Measurements from ENCODE around the gene STIM2. TPM values are rescaled to one million over a fixed set of nuclear protein-coding genes. Genes with fewer than 3 reads are reported as not detected.

Gene STIM2
- total RNA-seq, 1 experiment from 2014 or later: 30.2 TPM

DNA sequence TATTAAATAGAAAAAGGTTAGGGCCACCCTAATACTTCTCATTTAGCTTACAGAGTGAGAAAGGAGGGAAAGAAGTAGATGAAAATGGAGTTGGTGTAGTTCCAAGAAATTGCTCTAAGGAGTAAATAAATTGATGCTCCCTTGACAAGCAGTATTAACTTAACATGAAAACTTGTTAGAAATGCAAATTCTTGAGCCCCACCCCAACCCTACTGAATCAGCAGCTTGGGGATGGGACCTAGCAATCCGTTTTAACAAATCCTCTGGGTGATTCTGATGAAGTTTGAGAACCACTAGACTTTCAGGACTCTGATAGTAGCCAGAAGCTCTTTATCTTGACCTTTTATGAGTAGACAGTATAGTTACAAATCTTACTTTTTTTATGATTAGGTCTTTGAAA is 74.8 kb downstream of the STIM2 start:
- no peak for TF ChIP-seq EZH2 (IDR thresholded peaks at IDR 0.05; ENCODE audit: low read depth)
- TF ChIP-seq, protein P1, sequence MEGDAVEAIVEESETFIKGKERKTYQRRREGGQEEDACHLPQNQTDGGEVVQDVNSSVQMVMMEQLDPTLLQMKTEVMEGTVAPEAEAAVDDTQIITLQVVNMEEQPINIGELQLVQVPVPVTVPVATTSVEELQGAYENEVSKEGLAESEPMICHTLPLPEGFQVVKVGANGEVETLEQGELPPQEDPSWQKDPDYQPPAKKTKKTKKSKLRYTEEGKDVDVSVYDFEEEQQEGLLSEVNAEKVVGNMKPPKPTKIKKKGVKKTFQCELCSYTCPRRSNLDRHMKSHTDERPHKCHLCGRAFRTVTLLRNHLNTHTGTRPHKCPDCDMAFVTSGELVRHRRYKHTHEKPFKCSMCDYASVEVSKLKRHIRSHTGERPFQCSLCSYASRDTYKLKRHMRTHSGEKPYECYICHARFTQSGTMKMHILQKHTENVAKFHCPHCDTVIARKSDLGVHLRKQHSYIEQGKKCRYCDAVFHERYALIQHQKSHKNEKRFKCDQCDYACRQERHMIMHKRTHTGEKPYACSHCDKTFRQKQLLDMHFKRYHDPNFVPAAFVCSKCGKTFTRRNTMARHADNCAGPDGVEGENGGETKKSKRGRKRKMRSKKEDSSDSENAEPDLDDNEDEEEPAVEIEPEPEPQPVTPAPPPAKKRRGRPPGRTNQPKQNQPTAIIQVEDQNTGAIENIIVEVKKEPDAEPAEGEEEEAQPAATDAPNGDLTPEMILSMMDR (conservative IDR thresholded peaks at IDR 0.05): no peak
- H3K36me3 ChIP-seq (ENCODE audit: low read depth): no peaks in the 10 kb centered on the region
- ChIA-PET POLR2A (ENCODE audit: unreplicated experiment) (no interaction called here), CTCF (no interaction called here)
- no peak overlapping the region for H2AFZ ChIP-seq
- no peaks in the 10 kb centered on the region for H3K27me3 ChIP-seq (ENCODE audit: insufficient read depth, low read depth)
- H3K4me1 ChIP-seq (replicated peaks; ENCODE audit: insufficient read depth): no peaks in the 10 kb centered on the region
- H3K4me3 ChIP-seq: no peak overlapping the region
- no peaks in the 10 kb centered on the region for H4K20me1 ChIP-seq (ENCODE audit: insufficient read depth)
- H3F3A ChIP-seq (ENCODE audit: insufficient read depth, low read depth): no peaks in the 10 kb centered on the region
- intact Hi-C loops (cut with micrococcal nuclease; ENCODE audit: unreplicated experiment): no loop called here
- no peaks in the 10 kb centered on the region for H3K79me2 ChIP-seq (ENCODE audit: low read depth)
- no peaks in the 10 kb centered on the region for H3K9me2 ChIP-seq (ENCODE audit: insufficient read depth)
- no peak overlapping the region for H3K27ac ChIP-seq
- H3K9me3 ChIP-seq (ENCODE audit: insufficient read depth, low read depth): no peaks in the 10 kb centered on the region
- DNase-seq: no peak
- BruUV-seq (replicated peaks): no TSS peak
- no peak overlapping the region for H3K4me2 ChIP-seq

DNA sequence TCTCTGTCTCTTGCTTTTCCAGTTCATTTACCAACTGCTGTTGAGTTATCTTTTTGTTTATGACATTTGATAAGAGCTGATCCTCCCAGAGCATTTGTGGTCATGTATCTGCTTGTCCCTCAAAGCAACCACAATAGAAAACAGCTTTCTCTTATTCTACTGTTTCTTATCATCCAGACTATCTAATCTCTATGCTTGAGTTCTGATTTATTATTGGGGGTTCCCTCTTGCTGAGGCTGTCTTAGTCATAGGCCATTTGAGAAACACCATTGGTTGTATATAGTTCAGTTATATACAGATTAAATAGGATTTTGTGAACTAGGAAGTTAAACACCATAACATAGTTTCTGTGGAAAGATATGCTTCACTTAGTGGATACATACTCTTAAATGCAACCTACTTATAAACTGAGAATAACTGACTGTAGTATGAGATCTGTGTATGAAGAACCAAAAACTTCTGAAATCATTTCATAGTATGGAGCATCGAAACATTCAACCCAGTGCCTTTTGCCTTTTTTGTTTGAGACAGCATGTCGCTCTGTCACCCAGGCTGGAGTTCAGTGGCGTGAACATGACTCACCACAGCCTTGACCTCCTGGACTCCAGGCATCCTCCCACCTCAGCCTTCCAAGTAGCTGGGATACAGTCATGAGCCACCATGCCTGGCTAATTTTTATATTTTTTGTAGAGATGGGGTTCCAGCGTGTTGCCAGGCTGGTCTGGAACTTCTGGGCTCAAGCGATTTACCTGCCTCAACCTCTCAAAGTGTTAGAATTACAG is 75.8 kb downstream of the STIM2 start:
- ChIA-PET POLR2A (ENCODE audit: unreplicated experiment) (interaction anchor here (0.5 kb wide), 1 partner anchor 1145 kb away, joined by 3 read pairs; no protein-coding TSS in a partner anchor), CTCF (no interaction called here)
- no TSS peak for BruUV-seq (replicated peaks)
- Histone ChIP-seq H3K27ac (no peak overlapping the region), H4K20me1 (ENCODE audit: insufficient read depth) (no peaks in the 10 kb centered on the region), H3K4me3 (no peak overlapping the region), H3K4me1 (replicated peaks; ENCODE audit: insufficient read depth) (no peaks in the 10 kb centered on the region), H3K27me3 (ENCODE audit: insufficient read depth, low read depth) (no peaks in the 10 kb centered on the region), H3K79me2 (ENCODE audit: low read depth) (no peaks in the 10 kb centered on the region), H3K9me3 (ENCODE audit: insufficient read depth, low read depth) (no peaks in the 10 kb centered on the region), H3F3A (ENCODE audit: insufficient read depth, low read depth) (no peaks in the 10 kb centered on the region), H3K36me3 (ENCODE audit: low read depth) (no peaks in the 10 kb centered on the region), H2AFZ (no peak overlapping the region), H3K9me2 (ENCODE audit: insufficient read depth) (no peaks in the 10 kb centered on the region), H3K4me2 (no peak overlapping the region)
- intact Hi-C loops (cut with micrococcal nuclease; ENCODE audit: unreplicated experiment): no loop called here
- DNase-seq: no peak
- TF ChIP-seq EZH2 (IDR thresholded peaks at IDR 0.05; ENCODE audit: low read depth): no peak
- TF ChIP-seq, protein P1 (conservative IDR thresholded peaks at IDR 0.05): no peak

DNA sequence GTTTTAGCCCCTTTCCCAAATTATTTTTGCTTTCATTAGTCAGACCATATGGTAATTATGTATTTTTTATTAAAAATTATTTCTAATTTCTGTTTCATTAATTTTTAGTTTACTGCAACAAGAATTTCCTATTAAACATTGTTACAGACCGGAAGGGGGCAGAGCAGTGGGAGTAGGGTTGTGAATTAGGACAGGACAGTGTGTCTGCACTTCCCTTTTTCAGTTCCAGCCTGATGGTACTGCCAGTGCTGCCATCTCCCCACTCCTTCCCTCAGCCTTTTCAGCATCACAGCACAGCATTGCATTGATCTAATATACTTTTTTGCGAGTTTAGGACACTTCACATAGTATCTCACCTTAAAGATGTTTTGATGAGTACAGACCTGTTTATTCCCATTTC is 76.5 kb downstream of the STIM2 start:
- H4K20me1 ChIP-seq (ENCODE audit: insufficient read depth): no peaks in the 10 kb centered on the region
- H3K4me1 ChIP-seq (replicated peaks; ENCODE audit: insufficient read depth): no peaks in the 10 kb centered on the region
- TF ChIP-seq, protein P1 (conservative IDR thresholded peaks at IDR 0.05): no peak
- TF ChIP-seq EZH2 (IDR thresholded peaks at IDR 0.05; ENCODE audit: low read depth): no peak
- no peaks in the 10 kb centered on the region for H3F3A ChIP-seq (ENCODE audit: insufficient read depth, low read depth)
- POLR2A ChIA-PET (ENCODE audit: unreplicated experiment): no interaction called here
- CTCF ChIA-PET: no interaction called here
- BruUV-seq (replicated peaks): no TSS peak
- H3K79me2 ChIP-seq (ENCODE audit: low read depth): no peaks in the 10 kb centered on the region
- H2AFZ ChIP-seq: no peak overlapping the region
- DNase-seq: no peak
- H3K9me3 ChIP-seq (ENCODE audit: insufficient read depth, low read depth): no peaks in the 10 kb centered on the region
- H3K4me3 ChIP-seq: no peak overlapping the region
- no peak overlapping the region for H3K4me2 ChIP-seq
- intact Hi-C loops (cut with micrococcal nuclease; ENCODE audit: unreplicated experiment): no loop called here
- no peak overlapping the region for H3K27ac ChIP-seq
- H3K9me2 ChIP-seq (ENCODE audit: insufficient read depth): no peaks in the 10 kb centered on the region
- no peaks in the 10 kb centered on the region for H3K27me3 ChIP-seq (ENCODE audit: insufficient read depth, low read depth)
- no peaks in the 10 kb centered on the region for H3K36me3 ChIP-seq (ENCODE audit: low read depth)

Measured in PC-9 (cell line).